Keratinocyte (primary cell): ENCODE results near the gene DAPP1.

Experiments
- EZH2 ChIP-seq: IDR thresholded peaks from one replicate; pipeline ENCODE4 v1.6.1; 2012; ENCODE audit warnings: inconsistent platforms, mild to moderate bottlenecking, low read length, moderate library complexity
- TF ChIP-seq, protein P1 (sequence below), 3 experiments: IDR thresholded peaks in 1 of 3; conservative IDR thresholded peaks in 1 of 3; optimal IDR thresholded peaks in 1 of 3; 2 replicates in 2 of 3; 3 replicates in 1 of 3; pipeline versions ENCODE3 to v1.5.1; 2011; ENCODE audit warnings: low read length in 3 of 3, mild to moderate bottlenecking in 3 of 3, moderate library complexity in 2 of 3, control low read depth in 1 of 3, inconsistent platforms in 1 of 3; ENCODE audit not compliant: insufficient read depth in 2 of 3; ENCODE audit errors: extremely low read depth in 1 of 3

DNA sequence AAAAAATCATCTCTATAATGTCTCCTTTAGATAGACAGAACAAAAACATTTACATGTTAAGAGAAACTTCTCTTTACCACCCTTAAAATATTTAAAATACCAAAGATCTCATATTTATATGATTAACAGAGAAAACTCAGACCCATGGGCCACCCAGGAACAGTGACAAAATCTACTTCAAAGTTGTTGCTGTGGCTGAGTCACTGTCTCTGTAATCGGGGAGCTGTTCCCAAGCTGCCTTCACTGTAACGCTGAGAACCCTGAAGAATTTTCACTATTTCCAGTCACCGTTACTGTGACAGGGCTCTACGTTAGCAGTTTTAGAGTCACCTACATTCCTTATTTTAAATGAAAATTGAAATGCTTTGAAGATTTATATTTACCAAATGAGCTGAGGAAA, 9.0 kb upstream of the DAPP1 start:
- TF ChIP-seq, protein P1, sequence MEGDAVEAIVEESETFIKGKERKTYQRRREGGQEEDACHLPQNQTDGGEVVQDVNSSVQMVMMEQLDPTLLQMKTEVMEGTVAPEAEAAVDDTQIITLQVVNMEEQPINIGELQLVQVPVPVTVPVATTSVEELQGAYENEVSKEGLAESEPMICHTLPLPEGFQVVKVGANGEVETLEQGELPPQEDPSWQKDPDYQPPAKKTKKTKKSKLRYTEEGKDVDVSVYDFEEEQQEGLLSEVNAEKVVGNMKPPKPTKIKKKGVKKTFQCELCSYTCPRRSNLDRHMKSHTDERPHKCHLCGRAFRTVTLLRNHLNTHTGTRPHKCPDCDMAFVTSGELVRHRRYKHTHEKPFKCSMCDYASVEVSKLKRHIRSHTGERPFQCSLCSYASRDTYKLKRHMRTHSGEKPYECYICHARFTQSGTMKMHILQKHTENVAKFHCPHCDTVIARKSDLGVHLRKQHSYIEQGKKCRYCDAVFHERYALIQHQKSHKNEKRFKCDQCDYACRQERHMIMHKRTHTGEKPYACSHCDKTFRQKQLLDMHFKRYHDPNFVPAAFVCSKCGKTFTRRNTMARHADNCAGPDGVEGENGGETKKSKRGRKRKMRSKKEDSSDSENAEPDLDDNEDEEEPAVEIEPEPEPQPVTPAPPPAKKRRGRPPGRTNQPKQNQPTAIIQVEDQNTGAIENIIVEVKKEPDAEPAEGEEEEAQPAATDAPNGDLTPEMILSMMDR (optimal IDR thresholded peaks at IDR 0.05 in 1 of 3, IDR thresholded peaks at IDR 0.05 in 1 of 3, conservative IDR thresholded peaks at IDR 0.05 in 1 of 3; ENCODE audit: extremely low read depth in 1 of 3, insufficient read depth in 2 of 3, low read length in 3 of 3): no peak
- no peak for TF ChIP-seq EZH2
